GM23338 (cell line): Measurements from ENCODE around the gene KIAA0753. TPM values are rescaled to one million over a fixed set of nuclear protein-coding genes. Genes with fewer than 3 reads are reported as not detected.

Experiments
- ATAC-seq: fragments of 200-7000 bp; cut with Tn5 transposase; 3 replicates; pipeline ENCODE4 v1.9.1; 2020
- DNase-seq: peaks from one replicate; pipeline ENCODE4 v3.0.0-alpha.2; 2015; ENCODE audit warnings: low spot score
- H2AFZ ChIP-seq: fragments of 200-600 bp; sonication (generic); 2 replicates; pipeline ENCODE4 v1.8.0; 2016; ENCODE audit warnings: antibody characterized with exemption, mild to moderate bottlenecking, moderate library complexity
- H3F3A ChIP-seq: fragments of 200-600 bp; sonication (generic); replicated peaks from 2 replicates; pipeline ENCODE4 v1.8.0; 2017; ENCODE audit warnings: antibody characterized with exemption, mixed run types, low read depth
- H3K27ac ChIP-seq: fragments of 200-600 bp; sonication (generic); 2 replicates; pipeline ENCODE4 v1.6.1; 2016; ENCODE audit warnings: low read depth
- H3K27me3 ChIP-seq: fragments of 200-600 bp; sonication (generic); 2 replicates; pipeline ENCODE4 v1.8.0; 2016; ENCODE audit warnings: mild to moderate bottlenecking, mixed run types, moderate library complexity; ENCODE audit not compliant: insufficient read depth
- H3K36me3 ChIP-seq: fragments of 200-600 bp; sonication (generic); 2 replicates; pipeline ENCODE4 v1.8.0; 2016; ENCODE audit warnings: mild to moderate bottlenecking; ENCODE audit not compliant: insufficient read depth
- H3K4me1 ChIP-seq: fragments of 200-600 bp; sonication (generic); 2 replicates; pipeline ENCODE4 v1.8.0; 2016; ENCODE audit warnings: mild to moderate bottlenecking, moderate library complexity; ENCODE audit not compliant: insufficient read depth
- H3K4me2 ChIP-seq: fragments of 200-600 bp; sonication (generic); 2 replicates; pipeline ENCODE4 v1.7.1; 2017; ENCODE audit warnings: mixed run types
- H3K4me3 ChIP-seq: fragments of 200-600 bp; sonication (generic); 2 replicates; pipeline ENCODE4 v1.6.1; 2016; ENCODE audit warnings: mixed run types
- H3K79me2 ChIP-seq: fragments of 200-600 bp; sonication (generic); replicated peaks from 2 replicates; pipeline ENCODE4 v1.8.0; 2017; ENCODE audit warnings: mild to moderate bottlenecking; ENCODE audit not compliant: insufficient read depth
- H3K9me2 ChIP-seq: fragments of 200-600 bp; sonication (generic); 2 replicates; pipeline ENCODE4 v1.8.0; 2017; ENCODE audit not compliant: insufficient read depth
- H4K20me1 ChIP-seq: fragments of 200-600 bp; sonication (generic); replicated peaks from 2 replicates; pipeline ENCODE4 v1.8.0; 2017; ENCODE audit warnings: mild to moderate bottlenecking; ENCODE audit not compliant: insufficient read depth
- H3K27ac Mint-ChIP-seq: 2 replicates; pipeline ENCODE4 v1.8.0; 2020; ENCODE audit warnings: inconsistent platforms, mild to moderate bottlenecking, moderate library complexity, mixed read lengths
- H3K27me3 Mint-ChIP-seq: 3 replicates; pipeline ENCODE4 v1.8.0; 2022; ENCODE audit warnings: low read depth, mild to moderate bottlenecking, moderate library complexity, mixed read lengths, inconsistent platforms; ENCODE audit not compliant: insufficient read depth, poor library complexity
- H3K36me3 Mint-ChIP-seq: 3 replicates; pipeline ENCODE4 v1.8.0; 2021; ENCODE audit warnings: low read depth, mild to moderate bottlenecking, inconsistent platforms, moderate library complexity, mixed read lengths
- H3K4me1 Mint-ChIP-seq: 3 replicates; pipeline ENCODE4 v1.8.0; 2020; ENCODE audit warnings: mild to moderate bottlenecking, inconsistent platforms, mixed read lengths
- H3K4me3 Mint-ChIP-seq: 3 replicates; pipeline ENCODE4 v1.8.0; 2021; ENCODE audit warnings: moderate library complexity, mild to moderate bottlenecking, inconsistent platforms, mixed read lengths
- H3K9me3 Mint-ChIP-seq: 3 replicates; pipeline ENCODE4 v1.8.0; 2020; ENCODE audit warnings: moderate library complexity, mild to moderate bottlenecking, inconsistent platforms, mixed read lengths
- CREB1 ChIP-seq: fragments of 250-450 bp; sonication (Bioruptor Pico); IDR thresholded peaks from 2 replicates; pipeline ENCODE4 v1.5.0; 2020; ENCODE audit warnings: low read depth, mild to moderate bottlenecking, moderate library complexity
- POLR2AphosphoS5 ChIP-seq: IDR thresholded peaks from 2 replicates; pipeline ENCODE4 v1.6.1; 2016; ENCODE audit warnings: antibody characterized with exemption, low read depth
- polyA plus RNA-seq: library from polyadenylated mRNA; unstranded; fragments of >200 nt; fragmentation: Nextera tagmentation; extraction: Ambion mirVana; gene quantifications from 2 replicates; pipeline ENCODE4 v1.2.1, GENCODE V29; 2016
- total RNA-seq: library from RNA; depleted of rRNA; stranded (reverse); fragments of >200 nt; shearing (Covaris generic); gene quantifications from 2 replicates; pipeline ENCODE4 v1.2.3, GENCODE V29; 2014
- TF ChIP-seq, protein P1 (sequence below): fragments of 250-450 bp; sonication (Bioruptor Pico); IDR thresholded peaks from 2 replicates; pipeline ENCODE4 v1.5.0; 2020; ENCODE audit warnings: mild to moderate bottlenecking, moderate library complexity
- TF ChIP-seq, protein P2 (sequence below), 2 experiments: fragments of 200-600 bp in 1 of 2; sonication (generic) in 1 of 2; conservative IDR thresholded peaks; 2 replicates each; pipeline versions ENCODE4 v1.5.1 to v1.6.1; 2016 to 2017; ENCODE audit warnings: antibody characterized with exemption in 2 of 2, low read depth in 2 of 2, mild to moderate bottlenecking in 2 of 2, moderate library complexity in 1 of 2
- TF ChIP-seq, protein P3 (sequence below): IDR thresholded peaks from 2 replicates; pipeline ENCODE4 v1.6.1; 2016; ENCODE audit warnings: antibody characterized with exemption

Gene KIAA0753
- total and polyA plus RNA-seq, 2 experiments from 2014 or later = 6.0 to 27.8 TPM

DNA sequence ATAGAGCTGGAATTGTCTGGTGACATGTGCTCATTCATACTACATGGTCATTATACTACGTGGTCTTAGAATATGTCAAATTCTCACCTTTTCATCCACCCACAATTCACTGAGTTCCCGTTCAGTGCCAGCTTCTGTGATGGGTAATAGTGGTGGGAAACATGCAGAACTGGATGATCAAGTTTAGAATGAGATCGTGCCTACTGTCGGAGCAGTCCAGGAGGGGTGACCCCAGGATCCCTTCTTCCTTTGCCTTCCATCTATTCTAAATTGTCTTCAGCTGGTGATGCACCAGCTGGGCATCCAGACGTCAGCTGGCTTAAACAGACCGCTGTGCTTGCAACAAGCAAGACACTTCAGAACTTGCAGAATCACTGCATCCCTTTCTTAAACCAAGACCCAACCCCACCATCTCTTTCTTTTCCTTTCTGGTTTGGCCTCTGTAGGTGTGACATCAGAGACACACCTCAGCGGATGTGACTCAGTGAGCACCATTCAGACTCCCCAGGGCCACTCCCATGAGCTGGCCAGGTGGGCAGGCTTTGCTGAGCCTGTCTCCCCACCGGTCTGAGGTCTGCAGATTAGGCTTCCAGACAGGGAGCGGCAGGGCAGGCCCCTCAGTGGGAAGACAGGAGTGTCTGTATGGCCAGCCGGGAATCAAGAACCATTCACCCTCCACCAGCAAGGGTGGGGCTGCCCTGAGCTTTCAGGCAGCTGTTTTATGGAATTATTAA is 29.1 kb upstream of the KIAA0753 start (continued):
- TF ChIP-seq, protein P1, sequence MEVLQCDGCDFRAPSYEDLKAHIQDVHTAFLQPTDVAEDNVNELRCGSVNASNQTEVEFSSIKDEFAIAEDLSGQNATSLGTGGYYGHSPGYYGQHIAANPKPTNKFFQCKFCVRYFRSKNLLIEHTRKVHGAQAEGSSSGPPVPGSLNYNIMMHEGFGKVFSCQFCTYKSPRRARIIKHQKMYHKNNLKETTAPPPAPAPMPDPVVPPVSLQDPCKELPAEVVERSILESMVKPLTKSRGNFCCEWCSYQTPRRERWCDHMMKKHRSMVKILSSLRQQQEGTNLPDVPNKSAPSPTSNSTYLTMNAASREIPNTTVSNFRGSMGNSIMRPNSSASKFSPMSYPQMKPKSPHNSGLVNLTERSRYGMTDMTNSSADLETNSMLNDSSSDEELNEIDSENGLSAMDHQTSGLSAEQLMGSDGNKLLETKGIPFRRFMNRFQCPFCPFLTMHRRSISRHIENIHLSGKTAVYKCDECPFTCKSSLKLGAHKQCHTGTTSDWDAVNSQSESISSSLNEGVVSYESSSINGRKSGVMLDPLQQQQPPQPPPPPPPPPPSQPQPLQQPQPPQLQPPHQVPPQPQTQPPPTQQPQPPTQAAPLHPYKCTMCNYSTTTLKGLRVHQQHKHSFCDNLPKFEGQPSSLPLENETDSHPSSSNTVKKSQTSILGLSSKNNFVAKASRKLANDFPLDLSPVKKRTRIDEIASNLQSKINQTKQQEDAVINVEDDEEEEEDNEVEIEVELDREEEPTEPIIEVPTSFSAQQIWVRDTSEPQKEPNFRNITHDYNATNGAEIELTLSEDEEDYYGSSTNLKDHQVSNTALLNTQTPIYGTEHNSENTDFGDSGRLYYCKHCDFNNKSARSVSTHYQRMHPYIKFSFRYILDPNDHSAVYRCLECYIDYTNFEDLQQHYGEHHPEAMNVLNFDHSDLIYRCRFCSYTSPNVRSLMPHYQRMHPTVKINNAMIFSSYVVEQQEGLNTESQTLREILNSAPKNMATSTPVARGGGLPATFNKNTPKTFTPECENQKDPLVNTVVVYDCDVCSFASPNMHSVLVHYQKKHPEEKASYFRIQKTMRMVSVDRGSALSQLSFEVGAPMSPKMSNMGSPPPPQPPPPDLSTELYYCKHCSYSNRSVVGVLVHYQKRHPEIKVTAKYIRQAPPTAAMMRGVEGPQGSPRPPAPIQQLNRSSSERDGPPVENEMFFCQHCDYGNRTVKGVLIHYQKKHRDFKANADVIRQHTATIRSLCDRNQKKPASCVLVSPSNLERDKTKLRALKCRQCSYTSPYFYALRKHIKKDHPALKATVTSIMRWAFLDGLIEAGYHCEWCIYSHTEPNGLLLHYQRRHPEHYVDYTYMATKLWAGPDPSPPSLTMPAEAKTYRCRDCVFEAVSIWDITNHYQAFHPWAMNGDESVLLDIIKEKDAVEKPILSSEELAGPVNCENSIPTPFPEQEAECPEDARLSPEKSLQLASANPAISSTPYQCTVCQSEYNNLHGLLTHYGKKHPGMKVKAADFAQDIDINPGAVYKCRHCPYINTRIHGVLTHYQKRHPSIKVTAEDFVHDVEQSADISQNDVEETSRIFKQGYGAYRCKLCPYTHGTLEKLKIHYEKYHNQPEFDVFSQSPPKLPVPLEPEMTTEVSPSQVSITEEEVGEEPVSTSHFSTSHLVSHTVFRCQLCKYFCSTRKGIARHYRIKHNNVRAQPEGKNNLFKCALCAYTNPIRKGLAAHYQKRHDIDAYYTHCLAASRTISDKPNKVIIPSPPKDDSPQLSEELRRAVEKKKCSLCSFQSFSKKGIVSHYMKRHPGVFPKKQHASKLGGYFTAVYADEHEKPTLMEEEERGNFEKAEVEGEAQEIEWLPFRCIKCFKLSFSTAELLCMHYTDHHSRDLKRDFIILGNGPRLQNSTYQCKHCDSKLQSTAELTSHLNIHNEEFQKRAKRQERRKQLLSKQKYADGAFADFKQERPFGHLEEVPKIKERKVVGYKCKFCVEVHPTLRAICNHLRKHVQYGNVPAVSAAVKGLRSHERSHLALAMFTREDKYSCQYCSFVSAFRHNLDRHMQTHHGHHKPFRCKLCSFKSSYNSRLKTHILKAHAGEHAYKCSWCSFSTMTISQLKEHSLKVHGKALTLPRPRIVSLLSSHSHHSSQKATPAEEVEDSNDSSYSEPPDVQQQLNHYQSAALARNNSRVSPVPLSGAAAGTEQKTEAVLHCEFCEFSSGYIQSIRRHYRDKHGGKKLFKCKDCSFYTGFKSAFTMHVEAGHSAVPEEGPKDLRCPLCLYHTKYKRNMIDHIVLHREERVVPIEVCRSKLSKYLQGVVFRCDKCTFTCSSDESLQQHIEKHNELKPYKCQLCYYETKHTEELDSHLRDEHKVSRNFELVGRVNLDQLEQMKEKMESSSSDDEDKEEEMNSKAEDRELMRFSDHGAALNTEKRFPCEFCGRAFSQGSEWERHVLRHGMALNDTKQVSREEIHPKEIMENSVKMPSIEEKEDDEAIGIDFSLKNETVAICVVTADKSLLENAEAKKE (CRISPR knock-in tag) = no peak
- TF ChIP-seq POLR2AphosphoS5 = no peak
- TF ChIP-seq, protein P2, sequence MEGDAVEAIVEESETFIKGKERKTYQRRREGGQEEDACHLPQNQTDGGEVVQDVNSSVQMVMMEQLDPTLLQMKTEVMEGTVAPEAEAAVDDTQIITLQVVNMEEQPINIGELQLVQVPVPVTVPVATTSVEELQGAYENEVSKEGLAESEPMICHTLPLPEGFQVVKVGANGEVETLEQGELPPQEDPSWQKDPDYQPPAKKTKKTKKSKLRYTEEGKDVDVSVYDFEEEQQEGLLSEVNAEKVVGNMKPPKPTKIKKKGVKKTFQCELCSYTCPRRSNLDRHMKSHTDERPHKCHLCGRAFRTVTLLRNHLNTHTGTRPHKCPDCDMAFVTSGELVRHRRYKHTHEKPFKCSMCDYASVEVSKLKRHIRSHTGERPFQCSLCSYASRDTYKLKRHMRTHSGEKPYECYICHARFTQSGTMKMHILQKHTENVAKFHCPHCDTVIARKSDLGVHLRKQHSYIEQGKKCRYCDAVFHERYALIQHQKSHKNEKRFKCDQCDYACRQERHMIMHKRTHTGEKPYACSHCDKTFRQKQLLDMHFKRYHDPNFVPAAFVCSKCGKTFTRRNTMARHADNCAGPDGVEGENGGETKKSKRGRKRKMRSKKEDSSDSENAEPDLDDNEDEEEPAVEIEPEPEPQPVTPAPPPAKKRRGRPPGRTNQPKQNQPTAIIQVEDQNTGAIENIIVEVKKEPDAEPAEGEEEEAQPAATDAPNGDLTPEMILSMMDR (conservative IDR thresholded peaks at IDR 0.05; ENCODE audit: low read depth in 2 of 2) = no peak

DNA sequence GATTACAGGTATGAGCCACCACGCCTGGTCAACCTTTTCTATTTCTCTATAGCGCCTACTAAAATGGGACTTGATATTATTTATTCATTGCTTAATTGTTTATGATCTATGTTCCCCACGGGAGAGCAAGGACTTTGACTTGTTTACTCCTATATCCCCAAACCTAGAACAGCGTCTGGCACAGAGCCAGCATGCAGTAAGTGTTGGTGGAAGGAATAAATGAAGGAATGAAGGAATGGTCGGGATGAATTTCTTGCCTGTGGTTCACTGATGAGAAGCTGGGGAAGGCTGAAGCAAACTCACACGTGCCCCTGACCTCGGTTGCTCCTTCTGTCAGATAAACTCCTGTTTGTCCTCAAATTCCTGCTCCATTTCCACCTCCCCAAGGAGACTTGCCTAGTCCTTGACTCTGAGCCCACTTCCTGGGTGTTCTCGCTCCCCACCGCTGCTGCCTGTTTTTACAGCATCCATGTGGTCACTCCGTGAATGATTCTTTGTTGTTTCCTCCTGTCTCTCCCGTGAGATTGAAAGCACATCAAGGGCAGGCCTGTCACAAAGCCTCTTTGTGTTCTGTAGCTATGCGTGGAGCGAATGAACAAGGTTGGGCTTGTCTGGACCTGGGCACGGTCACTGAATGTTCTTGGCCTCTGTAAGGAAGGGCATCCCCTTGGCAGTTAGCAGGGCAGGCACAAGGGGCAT is 28.4 kb upstream of the KIAA0753 start:
- H4K20me1 ChIP-seq = peaks cover 7% of the 10 kb centered on the region; the same call in 1 of the 2 replicates
- DNase-seq = no peak
- H3K9me3 Mint-ChIP-seq = no peaks in the 10 kb centered on the region
- peaks cover 16% of the 10 kb centered on the region for H3K27me3 Mint-ChIP-seq
- ATAC-seq = no peak
- no peaks in the 10 kb centered on the region for H3K36me3 Mint-ChIP-seq
- H2AFZ ChIP-seq = no peak overlapping the region
- peaks cover 8% of the 10 kb centered on the region; the same call in 2 of the 3 replicates for H3K4me1 Mint-ChIP-seq
- H3K9me2 ChIP-seq = no peaks in the 10 kb centered on the region
- H3K36me3 ChIP-seq = no peaks in the 10 kb centered on the region
- H3K4me1 ChIP-seq = no peaks in the 10 kb centered on the region
- H3K4me2 ChIP-seq = no peak overlapping the region
- no peak overlapping the region for H3K27ac ChIP-seq
- no peak overlapping the region for H3K27ac Mint-ChIP-seq
- H3F3A ChIP-seq = no peaks in the 10 kb centered on the region
- H3K4me3 Mint-ChIP-seq = no peak overlapping the region
- no peak overlapping the region for H3K4me3 ChIP-seq
- peaks cover 13% of the 10 kb centered on the region for H3K27me3 ChIP-seq
- no peaks in the 10 kb centered on the region for H3K79me2 ChIP-seq
- TF ChIP-seq POLR2AphosphoS5 (no peak), CREB1 (CRISPR knock-in tag) (no peak)
- TF ChIP-seq, protein P3, sequence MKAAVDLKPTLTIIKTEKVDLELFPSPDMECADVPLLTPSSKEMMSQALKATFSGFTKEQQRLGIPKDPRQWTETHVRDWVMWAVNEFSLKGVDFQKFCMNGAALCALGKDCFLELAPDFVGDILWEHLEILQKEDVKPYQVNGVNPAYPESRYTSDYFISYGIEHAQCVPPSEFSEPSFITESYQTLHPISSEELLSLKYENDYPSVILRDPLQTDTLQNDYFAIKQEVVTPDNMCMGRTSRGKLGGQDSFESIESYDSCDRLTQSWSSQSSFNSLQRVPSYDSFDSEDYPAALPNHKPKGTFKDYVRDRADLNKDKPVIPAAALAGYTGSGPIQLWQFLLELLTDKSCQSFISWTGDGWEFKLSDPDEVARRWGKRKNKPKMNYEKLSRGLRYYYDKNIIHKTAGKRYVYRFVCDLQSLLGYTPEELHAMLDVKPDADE = no peak
